ENCODE results near the gene PNRC2.

DNA sequence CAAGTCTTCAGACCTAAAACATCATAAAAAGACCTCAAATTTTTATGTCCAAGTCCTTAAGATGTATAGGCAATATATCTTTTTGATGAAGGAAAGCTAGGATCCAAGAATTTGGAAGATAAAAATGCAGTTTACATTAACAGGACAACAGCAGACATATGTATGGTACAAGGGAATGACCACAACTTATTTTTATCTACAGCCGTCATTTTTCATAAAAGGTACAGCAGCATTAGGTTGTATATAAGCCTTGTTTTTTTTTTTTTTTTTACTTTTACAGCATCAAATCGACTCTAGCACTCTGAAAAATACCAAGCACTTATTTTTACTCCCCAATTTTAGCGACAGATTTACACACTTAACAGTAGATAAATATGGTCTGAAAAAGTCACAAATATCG is 19.2 kb downstream of the PNRC2 start:
- TF ChIP-seq POLR2A (IDR thresholded peaks at IDR 0.05) (no peak), CTCF (IDR thresholded peaks at IDR 0.05) (no peak)

Data from Peyer's patch (tissue), 4 donors.